ENCODE results near the gene P2RX5.

- TF ChIP-seq EZH2 (IDR thresholded peaks at IDR 0.05; ENCODE audit: borderline replicate concordance, low read length): no peak
- TF ChIP-seq, protein P1, sequence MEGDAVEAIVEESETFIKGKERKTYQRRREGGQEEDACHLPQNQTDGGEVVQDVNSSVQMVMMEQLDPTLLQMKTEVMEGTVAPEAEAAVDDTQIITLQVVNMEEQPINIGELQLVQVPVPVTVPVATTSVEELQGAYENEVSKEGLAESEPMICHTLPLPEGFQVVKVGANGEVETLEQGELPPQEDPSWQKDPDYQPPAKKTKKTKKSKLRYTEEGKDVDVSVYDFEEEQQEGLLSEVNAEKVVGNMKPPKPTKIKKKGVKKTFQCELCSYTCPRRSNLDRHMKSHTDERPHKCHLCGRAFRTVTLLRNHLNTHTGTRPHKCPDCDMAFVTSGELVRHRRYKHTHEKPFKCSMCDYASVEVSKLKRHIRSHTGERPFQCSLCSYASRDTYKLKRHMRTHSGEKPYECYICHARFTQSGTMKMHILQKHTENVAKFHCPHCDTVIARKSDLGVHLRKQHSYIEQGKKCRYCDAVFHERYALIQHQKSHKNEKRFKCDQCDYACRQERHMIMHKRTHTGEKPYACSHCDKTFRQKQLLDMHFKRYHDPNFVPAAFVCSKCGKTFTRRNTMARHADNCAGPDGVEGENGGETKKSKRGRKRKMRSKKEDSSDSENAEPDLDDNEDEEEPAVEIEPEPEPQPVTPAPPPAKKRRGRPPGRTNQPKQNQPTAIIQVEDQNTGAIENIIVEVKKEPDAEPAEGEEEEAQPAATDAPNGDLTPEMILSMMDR (IDR thresholded peaks at IDR 0.05; ENCODE audit: low read length): no peak
Observed at GRCh38 chr17:3679531-3680126, 16.3 kb downstream of the P2RX5 start.
